ENCODE results near the gene BMP8A. TPM values are rescaled to one million over a fixed set of nuclear protein-coding genes. Genes with fewer than 3 reads are reported as not detected.
"Not testable (repeated sequence)": the region's sequence is repeated elsewhere in the genome, so short reads cannot be mapped to it uniquely, and the experiment has no call there.

The BMP8A gene
- total RNA-seq, 2 donors from 2014 or later, result 0.35 to 0.38 TPM

GRCh38 chr1:39500862-39501389, 9.5 kb downstream of the BMP8A start:
- DNase-seq (no peak), ATAC-seq (replicated peaks in 1 of 2) (no peak)
- no peaks in the 10 kb centered on the region for H3K9me3 Mint-ChIP-seq
- H3K4me3 Mint-ChIP-seq, result no peak overlapping the region
- peaks cover 8% of the 10 kb centered on the region for H3K27me3 Mint-ChIP-seq (ENCODE audit: low read depth)
- no peak overlapping the region for H3K27ac Mint-ChIP-seq
- no peaks in the 10 kb centered on the region for H3K36me3 Mint-ChIP-seq (ENCODE audit: insufficient read depth in 2 of 2)
- no peaks in the 10 kb centered on the region for H3K4me1 Mint-ChIP-seq (ENCODE audit: low read depth)

- Mint-ChIP-seq H3K9me3 (no peaks in the 10 kb centered on the region), H3K4me1 (ENCODE audit: low read depth) (no peaks in the 10 kb centered on the region), H3K36me3 (ENCODE audit: insufficient read depth in 2 of 2) (no peaks in the 10 kb centered on the region), H3K4me3 (no peak overlapping the region), H3K27me3 (ENCODE audit: low read depth) (peaks cover 11% of the 10 kb centered on the region), H3K27ac (no peak overlapping the region)
- no peak for ATAC-seq (replicated peaks in 1 of 2)
- no peak for DNase-seq
These were observed 10.2 kb downstream of the BMP8A start for GRCh38 chr1:39501666-39502065.

GRCh38 chr1:39504436-39504835, 13.0 kb downstream of the BMP8A start:
- H3K27ac Mint-ChIP-seq; H3K4me3 Mint-ChIP-seq; H3K36me3 Mint-ChIP-seq (ENCODE audit: insufficient read depth in 2 of 2); ATAC-seq (replicated peaks in 1 of 2); H3K9me3 Mint-ChIP-seq; H3K27me3 Mint-ChIP-seq (ENCODE audit: low read depth); H3K4me1 Mint-ChIP-seq (ENCODE audit: low read depth); DNase-seq: not testable (repeated sequence)

- Mint-ChIP-seq H3K36me3 (ENCODE audit: insufficient read depth in 2 of 2) (no peaks in the 10 kb centered on the region), H3K27me3 (ENCODE audit: low read depth) (peaks cover 9% of the 10 kb centered on the region), H3K4me1 (ENCODE audit: low read depth) (peaks cover 10% of the 10 kb centered on the region), H3K9me3 (no peaks in the 10 kb centered on the region), H3K27ac (no peak overlapping the region), H3K4me3 (no peak overlapping the region)
- DNase-seq, result no peak
- ATAC-seq (replicated peaks in 1 of 2), result no peak
These were observed 13.9 kb downstream of the BMP8A start for GRCh38 chr1:39505289-39505688.

- no peak overlapping the region for H3K4me3 Mint-ChIP-seq
- DNase-seq, result no peak
- no peak for ATAC-seq (replicated peaks in 1 of 2)
- H3K9me3 Mint-ChIP-seq, result no peaks in the 10 kb centered on the region
- no peaks in the 10 kb centered on the region for H3K36me3 Mint-ChIP-seq (ENCODE audit: insufficient read depth in 2 of 2)
- H3K27me3 Mint-ChIP-seq (ENCODE audit: low read depth), result peaks cover 9% of the 10 kb centered on the region
- no peak overlapping the region for H3K27ac Mint-ChIP-seq
- H3K4me1 Mint-ChIP-seq (ENCODE audit: low read depth), result peaks cover 10% of the 10 kb centered on the region
These were observed 15.9 kb downstream of the BMP8A start for GRCh38 chr1:39507230-39507928.

GRCh38 chr1:39508266-39508665, 16.8 kb downstream of the BMP8A start:
- Mint-ChIP-seq H3K4me3 (no peak overlapping the region), H3K36me3 (ENCODE audit: insufficient read depth in 2 of 2) (no peaks in the 10 kb centered on the region), H3K4me1 (ENCODE audit: low read depth) (peaks cover 10% of the 10 kb centered on the region), H3K27ac (no peak overlapping the region), H3K27me3 (ENCODE audit: low read depth) (peaks cover 9% of the 10 kb centered on the region), H3K9me3 (no peaks in the 10 kb centered on the region)
- no peak for DNase-seq
- no peak for ATAC-seq (replicated peaks in 1 of 2)

- H3K27me3 Mint-ChIP-seq (ENCODE audit: low read depth), result peaks cover 9% of the 10 kb centered on the region
- H3K27ac Mint-ChIP-seq, result no peak overlapping the region
- H3K36me3 Mint-ChIP-seq (ENCODE audit: insufficient read depth in 2 of 2), result no peaks in the 10 kb centered on the region
- peak overlapping the region in 1 of 2 donors; percentile 79 for H3K4me3 Mint-ChIP-seq
- H3K4me1 Mint-ChIP-seq (ENCODE audit: low read depth), result peaks cover 10% of the 10 kb centered on the region
- peak in 1 of 2 donors; percentile 19 for DNase-seq
- peak; percentile 10 to 16 for ATAC-seq (replicated peaks in 1 of 2)
- H3K9me3 Mint-ChIP-seq, result no peaks in the 10 kb centered on the region
These were observed 17.4 kb downstream of the BMP8A start for GRCh38 chr1:39508857-39509305.

GRCh38 chr1:39509360-39510009, 18.0 kb downstream of the BMP8A start:
- Mint-ChIP-seq H3K4me3 (peak overlapping the region; percentile 48 to 79), H3K27me3 (ENCODE audit: low read depth) (peaks cover 9% of the 10 kb centered on the region), H3K4me1 (ENCODE audit: low read depth) (peaks cover 10% of the 10 kb centered on the region), H3K27ac (no peak overlapping the region), H3K9me3 (no peaks in the 10 kb centered on the region), H3K36me3 (ENCODE audit: insufficient read depth in 2 of 2) (no peaks in the 10 kb centered on the region)
- DNase-seq (peak in 1 of 2 donors; percentile 40), ATAC-seq (replicated peaks in 1 of 2) (peak in 1 of 2 donors; percentile 63)

GRCh38 chr1:39510570-39511186, 19.2 kb downstream of the BMP8A start:
- not testable (repeated sequence) for H3K4me3 Mint-ChIP-seq; H3K9me3 Mint-ChIP-seq; DNase-seq; H3K27me3 Mint-ChIP-seq (ENCODE audit: low read depth); H3K27ac Mint-ChIP-seq; H3K36me3 Mint-ChIP-seq (ENCODE audit: insufficient read depth in 2 of 2); ATAC-seq (replicated peaks in 1 of 2)
- H3K4me1 Mint-ChIP-seq (ENCODE audit: low read depth), result peaks cover 10% of the 10 kb centered on the region

- ATAC-seq (replicated peaks in 1 of 2); DNase-seq; H3K4me3 Mint-ChIP-seq; H3K27me3 Mint-ChIP-seq (ENCODE audit: low read depth); H3K36me3 Mint-ChIP-seq (ENCODE audit: insufficient read depth in 2 of 2); H3K9me3 Mint-ChIP-seq; H3K27ac Mint-ChIP-seq: not testable (repeated sequence)
- peaks cover 10% of the 10 kb centered on the region for H3K4me1 Mint-ChIP-seq (ENCODE audit: low read depth)
These were observed 20.0 kb downstream of the BMP8A start for GRCh38 chr1:39511477-39511876.

- H3K9me3 Mint-ChIP-seq; H3K27ac Mint-ChIP-seq; H3K4me3 Mint-ChIP-seq; DNase-seq; H3K27me3 Mint-ChIP-seq (ENCODE audit: low read depth); H3K36me3 Mint-ChIP-seq (ENCODE audit: insufficient read depth in 2 of 2): not testable (repeated sequence)
- ATAC-seq (replicated peaks in 1 of 2), result peak; percentile 56 to 76
- peaks cover 10% of the 10 kb centered on the region for H3K4me1 Mint-ChIP-seq (ENCODE audit: low read depth)
These were observed 20.9 kb downstream of the BMP8A start for GRCh38 chr1:39512234-39512847.

GRCh38 chr1:39514710-39515124, 23.3 kb downstream of the BMP8A start:
- not testable (repeated sequence) for H3K27me3 Mint-ChIP-seq (ENCODE audit: low read depth); H3K36me3 Mint-ChIP-seq (ENCODE audit: insufficient read depth in 2 of 2); DNase-seq; H3K9me3 Mint-ChIP-seq; H3K4me1 Mint-ChIP-seq (ENCODE audit: low read depth); H3K4me3 Mint-ChIP-seq; H3K27ac Mint-ChIP-seq
- ATAC-seq (replicated peaks in 1 of 2), result peak; percentile 58 to 60
